Heart right ventricle (tissue), 16 donors: ENCODE data around the gene HMCN1. TPM values are rescaled to one million over a fixed set of nuclear protein-coding genes. Genes with fewer than 3 reads are reported as not detected.
A peak's percentile ranks its signal among the peaks of the same experiment; 100 is the strongest.

Experiments used
- ATAC-seq, 8 donors: fragments of 200-7000 bp; cut with Tn5 transposase; one replicate each; pipeline ENCODE4 v1.9.1; 2020; ENCODE audit warnings: mild to moderate bottlenecking in 8 of 8, moderate library complexity in 8 of 8, moderate number of reproducible peaks in 1 of 8
- DNase-seq, 2 donors: peaks; one replicate each; pipeline ENCODE4 v3.0.0-alpha.2; 2020
- H3K27ac ChIP-seq, 10 donors: fragments of 200-600 bp; sonication (generic) in 2 of 10; one replicate each; pipeline versions ENCODE4 v1.5.0 to v1.8.0; 2020 to 2022; ENCODE audit warnings: mild to moderate bottlenecking in 3 of 10
- H3K27me3 ChIP-seq, 7 donors: fragments of 200-600 bp; one replicate each; pipeline ENCODE4 v1.8.0; 2021 to 2022; ENCODE audit warnings: mild to moderate bottlenecking in 2 of 7
- H3K36me3 ChIP-seq, 9 donors: fragments of 200-600 bp; sonication (generic) in 1 of 9; one replicate each; pipeline versions ENCODE4 v1.5.0 to v1.8.0; 2020 to 2022; ENCODE audit warnings: mild to moderate bottlenecking in 2 of 9
- H3K4me1 ChIP-seq, 9 donors: fragments of 200-600 bp; sonication (generic) in 1 of 9; one replicate each; pipeline versions ENCODE4 v1.5.0 to v1.8.0; 2020 to 2022; ENCODE audit warnings: mild to moderate bottlenecking in 4 of 9
- H3K4me3 ChIP-seq, 10 donors: fragments of 200-600 bp; sonication (generic) in 2 of 10; one replicate each; pipeline versions ENCODE4 v1.5.0 to v1.8.0; 2020 to 2022; ENCODE audit warnings: mild to moderate bottlenecking in 7 of 10, moderate library complexity in 2 of 10
- H3K9me3 ChIP-seq, 11 donors: fragments of 200-600 bp in 10 of 11; sonication (generic) in 2 of 11; one replicate each; pipeline versions ENCODE4 v1.5.0 to v1.8.0; 2013 to 2022; ENCODE audit warnings: mild to moderate bottlenecking in 2 of 11, control low read depth in 1 of 11, moderate library complexity in 1 of 11
- WGBS, 2 donors: extraction: QIAGEN DNeasy Blood & Tissue Kit; methylation state at CpG; one replicate each; pipeline ENCODE4 v1.1.7; 2013; ENCODE audit warnings: inconsistent platforms in 1 of 2; 5-methylcytosine and 5-hydroxymethylcytosine counted together
- intact Hi-C, 10 donors: fragments of 100-400 bp; cut with DNase I; formaldehyde crosslinking; loops; one replicate each; pipeline versions ENCODE4 v1.11.1 to v1.14.2; 2022
- polyA plus RNA-seq, 2 donors: library from polyadenylated mRNA; stranded (reverse); fragments of 200-250 nt; gene quantifications; one replicate each; pipeline ENCODE4 v1.2.3, GENCODE V29; 2013
- total RNA-seq, 10 donors: library from RNA; stranded (reverse); fragmentation: NEBNext Ultra II Directional in 3 of 10; extraction: Animal tissue kit (Norgen Biotek cat#: 25700) in 3 of 10; gene quantifications; one replicate each; pipeline versions ENCODE4 v1.2.1 to v1.2.4, GENCODE V29; 2021 to 2023
- TF ChIP-seq, protein P1 (sequence below), 9 donors: fragments of 200-600 bp; sonication (generic) in 2 of 9; IDR thresholded peaks; one replicate each; pipeline versions ENCODE4 v1.5.0 to v1.8.0; 2021 to 2022; ENCODE audit warnings: antibody characterized with exemption in 9 of 9, mild to moderate bottlenecking in 5 of 9, moderate library complexity in 1 of 9
- donor health status: Arrhythmogenic right ventricular cardiomyopathy.
- donor health status: ischemic (EF 13 %, LVEDD 7.1; RV severe dilation, severe dysfunction).
- donor health status: healthy with polysubstance abuse.
- donor health status: DM: no; HTN: yes; CAD: no.
- donor health status: DM: no; HTN: no; CAD: no.
- donor health status: ischemic (EF 25% LVEDD 6.9; RV normal size, moderate dysfunction).
- donor health status: ischemic (EF 25% LVEDD 5.7; RV mildly dilated, moderate dysfunction).
- donor health status: healthy.
- donor health status: DM: yes; HTN: yes; CAD: no.
- donor health status: Ischemic cardiomyopathy.
- donor health status: ischemic (EF 35%, LVEDD 5.7; RV mildly dilated, moderate dysfunction).
- donor health status: nonischemic (EF 11% LVEDD 7.7; RV severe dilation, severe dysfunction).
- donor health status: DM: yes; HTN: yes; CAD: no.
- donor health status: PGD.
- donor health status: ischemic (EF 29% LVEDD 5.4; RV normal size, mild dysfunction).
- donor health status: nonischemic (EF 23%, LVEDD 6.1; RV moderate dilation, normal function).

Gene HMCN1
- total and polyA plus RNA-seq, 12 donors = 3.4 to 12.4 (median 6.2) TPM

DNA sequence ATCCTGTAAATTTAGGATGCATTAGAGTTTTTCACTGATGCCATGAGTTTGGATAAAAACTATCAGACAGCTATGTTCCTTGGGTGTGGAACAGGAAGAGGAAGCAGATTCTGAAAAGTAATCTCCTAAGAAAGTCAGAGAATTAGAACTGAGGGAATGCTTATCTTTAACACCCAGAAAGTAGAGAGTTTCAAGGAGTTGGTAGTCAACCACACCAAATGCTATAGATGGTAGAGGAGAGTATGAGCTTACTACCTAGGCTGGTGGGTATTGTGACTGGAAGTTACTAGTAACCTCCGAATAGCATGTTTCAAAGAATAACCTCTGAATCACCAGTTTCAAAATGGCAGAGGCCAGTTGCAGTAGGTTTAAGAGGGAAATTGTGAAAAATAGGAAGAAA is 288.0 kb downstream of the HMCN1 start:
- TF ChIP-seq, protein P1, sequence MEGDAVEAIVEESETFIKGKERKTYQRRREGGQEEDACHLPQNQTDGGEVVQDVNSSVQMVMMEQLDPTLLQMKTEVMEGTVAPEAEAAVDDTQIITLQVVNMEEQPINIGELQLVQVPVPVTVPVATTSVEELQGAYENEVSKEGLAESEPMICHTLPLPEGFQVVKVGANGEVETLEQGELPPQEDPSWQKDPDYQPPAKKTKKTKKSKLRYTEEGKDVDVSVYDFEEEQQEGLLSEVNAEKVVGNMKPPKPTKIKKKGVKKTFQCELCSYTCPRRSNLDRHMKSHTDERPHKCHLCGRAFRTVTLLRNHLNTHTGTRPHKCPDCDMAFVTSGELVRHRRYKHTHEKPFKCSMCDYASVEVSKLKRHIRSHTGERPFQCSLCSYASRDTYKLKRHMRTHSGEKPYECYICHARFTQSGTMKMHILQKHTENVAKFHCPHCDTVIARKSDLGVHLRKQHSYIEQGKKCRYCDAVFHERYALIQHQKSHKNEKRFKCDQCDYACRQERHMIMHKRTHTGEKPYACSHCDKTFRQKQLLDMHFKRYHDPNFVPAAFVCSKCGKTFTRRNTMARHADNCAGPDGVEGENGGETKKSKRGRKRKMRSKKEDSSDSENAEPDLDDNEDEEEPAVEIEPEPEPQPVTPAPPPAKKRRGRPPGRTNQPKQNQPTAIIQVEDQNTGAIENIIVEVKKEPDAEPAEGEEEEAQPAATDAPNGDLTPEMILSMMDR (IDR thresholded peaks at IDR 0.05) = no peak
- intact Hi-C loops = no loop called here
- peaks cover 0 to 5% (median 0%) of the 10 kb centered on the region in 9 donors for H3K4me1 ChIP-seq
- H3K36me3 ChIP-seq = peaks cover 0 to 41% (median 0%) of the 10 kb centered on the region in 9 donors
- 95 to 97% methylated on average over 1 of the region's 1 CpG for WGBS, 2 donors
- no peak overlapping the region for H3K4me3 ChIP-seq
- DNase-seq = no peak
- no peak overlapping the region for H3K27ac ChIP-seq
- H3K27me3 ChIP-seq = no peaks in the 10 kb centered on the region
- ATAC-seq = no peak
- no peaks in the 10 kb centered on the region for H3K9me3 ChIP-seq

DNA sequence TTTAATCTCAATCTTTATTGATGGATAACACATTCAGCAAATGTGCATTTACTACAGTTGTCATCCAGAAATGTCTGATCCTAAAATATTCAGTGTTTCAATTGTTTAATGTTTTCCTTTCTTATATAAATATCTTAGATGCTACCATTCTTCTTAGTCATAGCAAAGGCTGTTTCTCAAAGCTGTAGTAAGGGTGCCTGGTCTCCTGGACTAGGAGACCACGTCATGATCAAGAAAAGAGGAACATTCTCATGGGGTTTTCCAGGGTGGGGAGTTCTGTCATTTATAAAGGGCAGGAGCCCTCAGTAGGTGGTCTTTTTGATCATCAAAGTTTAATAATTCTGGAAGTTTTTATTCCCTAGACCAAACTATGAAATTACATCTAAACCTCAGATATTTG is 292.8 kb downstream of the HMCN1 start:
- peak overlapping the region in 4 of 10 donors; percentile 3 to 54 (median 22) for H3K27ac ChIP-seq
- no peaks in the 10 kb centered on the region for H3K27me3 ChIP-seq
- peaks cover 0 to 25% (median 0%) of the 10 kb centered on the region in 9 donors for H3K36me3 ChIP-seq
- intact Hi-C loops = no loop called here
- peaks cover 0 to 10% (median 0%) of the 10 kb centered on the region in 9 donors for H3K4me1 ChIP-seq
- 71 to 78% methylated on average over 1 of the region's 1 CpG for WGBS, 2 donors
- TF ChIP-seq, protein P1 (IDR thresholded peaks at IDR 0.05) = no peak
- no peak overlapping the region for H3K4me3 ChIP-seq
- H3K9me3 ChIP-seq = peaks cover 0 to 25% (median 22%) of the 10 kb centered on the region in 11 donors
- ATAC-seq (peak in 2 of 8 donors; percentile 42 to 44), DNase-seq (no peak)

DNA sequence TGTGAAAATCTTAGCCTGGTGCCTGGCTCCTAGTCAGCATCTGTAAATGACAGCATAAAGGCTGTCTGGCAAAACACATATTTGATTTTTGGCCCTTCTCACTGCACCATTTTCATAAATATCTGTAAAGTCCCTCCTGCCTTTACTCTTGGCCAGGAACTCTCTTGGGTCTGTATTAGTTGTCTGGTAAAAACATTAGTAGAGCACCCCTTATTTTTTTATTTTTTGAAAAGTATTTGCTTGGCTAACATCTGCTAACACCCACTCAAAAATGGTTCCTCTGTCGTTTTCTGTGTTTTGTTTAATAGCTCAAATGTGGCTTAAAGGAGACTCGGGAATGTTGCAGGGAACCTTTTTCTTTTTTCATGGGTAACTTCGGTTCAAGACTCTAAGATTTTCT is 293.4 kb downstream of the HMCN1 start:
- Histone ChIP-seq H3K4me3 (no peak overlapping the region), H3K27me3 (no peaks in the 10 kb centered on the region), H3K9me3 (peaks cover 0 to 28% (median 22%) of the 10 kb centered on the region in 11 donors), H3K36me3 (peaks cover 0 to 25% (median 0%) of the 10 kb centered on the region in 9 donors), H3K27ac (peak overlapping the region in 5 of 10 donors; percentile 10 to 59 (median 28)), H3K4me1 (peaks cover 0 to 10% (median 0%) of the 10 kb centered on the region in 9 donors)
- ATAC-seq (peak in 5 of 8 donors; percentile 17 to 49 (median 31)), DNase-seq (no peak)
- WGBS, 2 donors = 41 to 50% methylated on average over 3 of the region's 3 CpGs
- intact Hi-C loops = no loop called here
- TF ChIP-seq, protein P1 (IDR thresholded peaks at IDR 0.05) = no peak

DNA sequence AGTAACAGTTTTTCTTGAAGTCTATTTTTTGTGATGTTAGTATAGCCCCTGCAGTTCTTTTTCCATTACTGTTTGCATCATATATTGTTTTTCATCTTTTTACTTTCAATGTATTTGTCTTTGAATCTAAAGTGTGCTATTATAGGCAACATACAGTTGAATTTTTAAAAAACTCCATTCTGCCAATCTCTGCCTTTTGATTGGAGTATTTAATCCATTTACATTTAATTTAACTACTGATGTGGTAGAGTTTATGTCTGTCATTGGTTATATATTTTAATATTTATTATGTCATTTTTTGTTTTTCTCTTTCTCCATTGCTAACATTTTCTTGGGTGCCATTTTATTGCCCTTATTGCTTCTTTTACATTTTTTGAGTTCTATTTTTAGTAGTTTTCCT is 296.3 kb downstream of the HMCN1 start:
- Histone ChIP-seq H3K9me3 (peaks cover 0 to 28% (median 22%) of the 10 kb centered on the region in 11 donors), H3K4me3 (no peak overlapping the region), H3K4me1 (peaks cover 0 to 17% (median 0%) of the 10 kb centered on the region in 9 donors), H3K27ac (no peak overlapping the region), H3K27me3 (no peaks in the 10 kb centered on the region), H3K36me3 (peaks cover 0 to 17% (median 0%) of the 10 kb centered on the region in 9 donors)
- TF ChIP-seq, protein P1 (IDR thresholded peaks at IDR 0.05) = no peak
- ATAC-seq (no peak), DNase-seq (no peak)
- intact Hi-C loops = no loop called here
